HCT116 (cell line): ENCODE results near the gene MTMR12.

Experiments
- CEBPB ChIP-seq: IDR thresholded peaks from 2 replicates; pipeline ENCODE4 v1.6.1; 2012; ENCODE audit warnings: low read depth
- EZH2 ChIP-seq: fragments of 200-600 bp; sonication (generic); IDR thresholded peaks from 2 replicates; pipeline ENCODE4 v1.6.1; 2017; ENCODE audit warnings: antibody characterized with exemption, mixed run types
- POLR2A ChIP-seq: IDR thresholded peaks from 2 replicates; pipeline ENCODE4 v1.7.0; 2011; ENCODE audit warnings: borderline replicate concordance; ENCODE audit not compliant: insufficient read depth, insufficient read length; ENCODE audit errors: extremely low read depth
- RAD21 ChIP-seq: IDR thresholded peaks from 2 replicates; pipeline ENCODE4 v1.6.1; 2012; ENCODE audit warnings: low read depth, mild to moderate bottlenecking
- SIN3A ChIP-seq: IDR thresholded peaks from 2 replicates; pipeline ENCODE4 v1.6.1; 2012; ENCODE audit warnings: low read depth
- TF ChIP-seq, protein P1 (sequence below), 3 experiments: fragments of 200-600 bp in 1 of 3; sonication (generic) in 1 of 3; IDR thresholded peaks in 2 of 3; conservative IDR thresholded peaks in 1 of 3; 2 replicates each; pipeline ENCODE4 v1.5.1; 2012 to 2017; ENCODE audit warnings: low read depth in 2 of 3, low read length in 2 of 3, antibody characterized with exemption in 1 of 3, borderline replicate concordance in 1 of 3, control low read depth in 1 of 3, mild to moderate bottlenecking in 1 of 3, mixed read lengths in 1 of 3, mixed run types in 1 of 3, moderate library complexity in 1 of 3; ENCODE audit not compliant: insufficient read depth in 1 of 3
- TF ChIP-seq, protein P2 (sequence below): IDR thresholded peaks from 2 replicates; pipeline ENCODE4 v1.6.1; 2012

DNA sequence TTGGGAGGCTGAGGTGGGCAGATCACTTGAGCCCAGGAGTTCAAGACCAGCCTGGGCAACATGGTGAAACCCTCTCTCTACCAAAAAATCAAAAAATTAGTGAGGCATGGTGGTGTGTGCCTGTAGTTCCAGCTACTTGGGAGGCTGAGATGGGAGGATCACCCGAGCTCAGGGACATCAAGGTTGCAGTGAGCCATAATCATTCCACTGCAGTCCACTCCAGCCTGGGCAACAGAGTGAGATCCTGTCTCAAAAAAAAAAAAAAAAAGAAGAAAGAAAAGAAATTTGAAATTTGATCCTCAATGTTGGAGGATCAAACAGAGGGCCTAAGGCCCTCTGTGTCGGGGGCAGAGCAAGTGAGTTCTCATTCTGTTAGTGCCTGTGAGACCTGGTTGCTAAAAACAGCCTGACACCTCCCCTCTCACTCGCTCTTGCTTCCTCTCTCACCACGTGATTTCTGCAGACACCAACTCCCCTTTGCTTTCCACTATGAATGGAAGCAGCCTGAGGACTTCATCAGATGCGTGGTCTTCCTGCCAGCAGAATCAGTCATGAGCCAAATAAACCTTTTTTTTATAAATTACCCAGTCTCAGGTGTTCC is 130.2 kb downstream of the MTMR12 start:
- TF ChIP-seq POLR2A: no peak
- TF ChIP-seq SIN3A: no peak
- TF ChIP-seq, protein P1, sequence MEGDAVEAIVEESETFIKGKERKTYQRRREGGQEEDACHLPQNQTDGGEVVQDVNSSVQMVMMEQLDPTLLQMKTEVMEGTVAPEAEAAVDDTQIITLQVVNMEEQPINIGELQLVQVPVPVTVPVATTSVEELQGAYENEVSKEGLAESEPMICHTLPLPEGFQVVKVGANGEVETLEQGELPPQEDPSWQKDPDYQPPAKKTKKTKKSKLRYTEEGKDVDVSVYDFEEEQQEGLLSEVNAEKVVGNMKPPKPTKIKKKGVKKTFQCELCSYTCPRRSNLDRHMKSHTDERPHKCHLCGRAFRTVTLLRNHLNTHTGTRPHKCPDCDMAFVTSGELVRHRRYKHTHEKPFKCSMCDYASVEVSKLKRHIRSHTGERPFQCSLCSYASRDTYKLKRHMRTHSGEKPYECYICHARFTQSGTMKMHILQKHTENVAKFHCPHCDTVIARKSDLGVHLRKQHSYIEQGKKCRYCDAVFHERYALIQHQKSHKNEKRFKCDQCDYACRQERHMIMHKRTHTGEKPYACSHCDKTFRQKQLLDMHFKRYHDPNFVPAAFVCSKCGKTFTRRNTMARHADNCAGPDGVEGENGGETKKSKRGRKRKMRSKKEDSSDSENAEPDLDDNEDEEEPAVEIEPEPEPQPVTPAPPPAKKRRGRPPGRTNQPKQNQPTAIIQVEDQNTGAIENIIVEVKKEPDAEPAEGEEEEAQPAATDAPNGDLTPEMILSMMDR (IDR thresholded peaks at IDR 0.05 in 2 of 3, conservative IDR thresholded peaks at IDR 0.05 in 1 of 3; ENCODE audit: borderline replicate concordance in 1 of 3, insufficient read depth in 1 of 3, low read depth in 2 of 3, low read length in 2 of 3): no peak
- TF ChIP-seq, protein P2, sequence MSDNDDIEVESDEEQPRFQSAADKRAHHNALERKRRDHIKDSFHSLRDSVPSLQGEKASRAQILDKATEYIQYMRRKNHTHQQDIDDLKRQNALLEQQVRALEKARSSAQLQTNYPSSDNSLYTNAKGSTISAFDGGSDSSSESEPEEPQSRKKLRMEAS: no peak
- no peak for TF ChIP-seq CEBPB
- no peak for TF ChIP-seq EZH2
- no peak for TF ChIP-seq RAD21
